Measurements from ENCODE around the gene ACTR2.

GRCh38 chr2:65265671-65266045 lies 38.0 kb downstream of the ACTR2 start:
- TF ChIP-seq CTCF (IDR thresholded peaks at IDR 0.05; ENCODE audit: insufficient read depth, low read length, poor library complexity, severe bottlenecking) (no peak), EZH2phosphoT487 (conservative IDR thresholded peaks at IDR 0.05; ENCODE audit: low read length) (no peak)

Data from SU-DHL-6 (cell line).